Type B pancreatic cell (in vitro differentiated cells): ENCODE results near the gene ZNF354B. TPM values are rescaled to one million over a fixed set of nuclear protein-coding genes. Genes with fewer than 3 reads are reported as not detected.
"Not testable (repeated sequence)": the region's sequence is repeated elsewhere in the genome, so short reads cannot be mapped to it uniquely, and the experiment has no call there.

Experiments used
- DNase-seq: peaks from one replicate; pipeline ENCODE4 v3.0.0; 2021; ENCODE audit warnings: mixed read lengths; ENCODE audit not compliant: unreplicated experiment; ENCODE audit errors: extremely low spot score
- H3K27ac Mint-ChIP-seq: 2 replicates; pipeline ENCODE4 v1.8.0; 2021; ENCODE audit warnings: mild to moderate bottlenecking, mixed read lengths
- H3K27me3 Mint-ChIP-seq: 2 replicates; pipeline ENCODE4 v1.8.0; 2021; ENCODE audit warnings: mixed read lengths
- H3K36me3 Mint-ChIP-seq: 2 replicates; pipeline ENCODE4 v1.8.0; 2021; ENCODE audit warnings: mixed read lengths
- H3K4me1 Mint-ChIP-seq: one replicate; pipeline ENCODE4 v1.8.0; 2021; ENCODE audit warnings: mixed read lengths; ENCODE audit not compliant: unreplicated experiment
- H3K4me3 Mint-ChIP-seq: 2 replicates; pipeline ENCODE4 v1.8.0; 2021; ENCODE audit warnings: mild to moderate bottlenecking, mixed read lengths
- H3K9me3 Mint-ChIP-seq: 2 replicates; pipeline ENCODE4 v1.8.0; 2021; ENCODE audit warnings: mixed read lengths
- total RNA-seq: library from RNA; stranded (reverse); gene quantifications from 2 replicates; pipeline ENCODE4 v1.2.1, GENCODE V29; 2021; ENCODE audit warnings: low replicate concordance
- TF ChIP-seq, protein P1 (sequence below): fragments of 200-600 bp; sonication (generic); conservative IDR thresholded peaks from 2 replicates; pipeline ENCODE4 v1.5.0; 2021; ENCODE audit warnings: antibody characterized with exemption, mild to moderate bottlenecking

Gene ZNF354B
- total RNA-seq, 1 donor from 2014 or later: 27.8 TPM

- TF ChIP-seq, protein P1, sequence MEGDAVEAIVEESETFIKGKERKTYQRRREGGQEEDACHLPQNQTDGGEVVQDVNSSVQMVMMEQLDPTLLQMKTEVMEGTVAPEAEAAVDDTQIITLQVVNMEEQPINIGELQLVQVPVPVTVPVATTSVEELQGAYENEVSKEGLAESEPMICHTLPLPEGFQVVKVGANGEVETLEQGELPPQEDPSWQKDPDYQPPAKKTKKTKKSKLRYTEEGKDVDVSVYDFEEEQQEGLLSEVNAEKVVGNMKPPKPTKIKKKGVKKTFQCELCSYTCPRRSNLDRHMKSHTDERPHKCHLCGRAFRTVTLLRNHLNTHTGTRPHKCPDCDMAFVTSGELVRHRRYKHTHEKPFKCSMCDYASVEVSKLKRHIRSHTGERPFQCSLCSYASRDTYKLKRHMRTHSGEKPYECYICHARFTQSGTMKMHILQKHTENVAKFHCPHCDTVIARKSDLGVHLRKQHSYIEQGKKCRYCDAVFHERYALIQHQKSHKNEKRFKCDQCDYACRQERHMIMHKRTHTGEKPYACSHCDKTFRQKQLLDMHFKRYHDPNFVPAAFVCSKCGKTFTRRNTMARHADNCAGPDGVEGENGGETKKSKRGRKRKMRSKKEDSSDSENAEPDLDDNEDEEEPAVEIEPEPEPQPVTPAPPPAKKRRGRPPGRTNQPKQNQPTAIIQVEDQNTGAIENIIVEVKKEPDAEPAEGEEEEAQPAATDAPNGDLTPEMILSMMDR: peak; percentile 77
- Mint-ChIP-seq H3K36me3 (no peaks in the 10 kb centered on the region), H3K9me3 (no peaks in the 10 kb centered on the region), H3K27ac (no peak overlapping the region), H3K27me3 (peaks cover 4% of the 10 kb centered on the region), H3K4me3 (no peak overlapping the region), H3K4me1 (no peaks in the 10 kb centered on the region)
- no peak for DNase-seq
Measured at GRCh38 chr5:178839319-178839704, 20.4 kb upstream of the ZNF354B start.

DNA sequence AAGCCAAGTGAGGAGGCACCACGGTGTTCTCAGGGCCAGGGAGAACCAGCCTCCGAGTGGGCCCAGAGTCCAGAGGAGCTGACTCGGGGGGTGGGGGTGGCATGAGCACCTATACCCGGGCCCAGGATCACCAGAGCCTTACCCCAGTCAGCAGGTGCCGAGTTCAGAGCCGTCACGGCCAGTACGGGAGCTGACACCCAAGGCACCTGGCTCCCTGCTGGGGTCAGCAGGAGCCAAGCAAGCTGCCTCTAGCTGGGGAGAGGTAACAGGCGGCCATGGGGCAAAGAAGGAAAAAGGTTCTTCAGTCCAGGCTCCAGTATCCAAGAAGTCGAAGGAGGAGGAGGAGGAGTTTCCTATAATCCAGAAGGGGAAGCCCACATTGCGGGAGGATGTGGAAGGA lies 19.4 kb upstream of the ZNF354B start:
- DNase-seq: peak; percentile 50
- not testable (repeated sequence) for H3K9me3 Mint-ChIP-seq, H3K4me1 Mint-ChIP-seq, H3K4me3 Mint-ChIP-seq, H3K27ac Mint-ChIP-seq, H3K36me3 Mint-ChIP-seq, H3K27me3 Mint-ChIP-seq

DNA sequence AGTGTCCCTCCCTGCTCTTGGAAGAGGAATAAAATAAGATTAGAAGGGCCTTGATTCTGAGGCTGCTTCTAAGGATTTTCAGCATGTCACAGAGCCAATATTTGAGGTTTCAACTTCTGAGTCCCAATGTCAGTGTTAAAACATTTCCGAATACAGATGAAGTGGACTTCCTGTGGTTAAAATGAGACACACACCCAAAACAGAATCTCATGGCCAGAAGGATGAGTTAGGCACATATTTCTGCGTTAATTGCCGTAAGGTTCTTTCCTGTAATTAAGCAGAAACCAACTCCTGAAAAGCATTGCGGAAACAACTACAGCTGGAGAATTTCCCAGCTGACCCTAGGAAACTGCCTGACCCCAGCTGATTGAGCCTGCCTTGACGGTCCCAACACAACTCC lies 10.4 kb upstream of the ZNF354B start:
- H3K4me1 Mint-ChIP-seq: no peaks in the 10 kb centered on the region
- no peak overlapping the region for H3K27ac Mint-ChIP-seq
- no peak for DNase-seq
- H3K27me3 Mint-ChIP-seq: peaks cover 6% of the 10 kb centered on the region
- TF ChIP-seq, protein P1: no peak
- H3K36me3 Mint-ChIP-seq: no peaks in the 10 kb centered on the region
- H3K9me3 Mint-ChIP-seq: no peaks in the 10 kb centered on the region
- H3K4me3 Mint-ChIP-seq: no peak overlapping the region

DNA sequence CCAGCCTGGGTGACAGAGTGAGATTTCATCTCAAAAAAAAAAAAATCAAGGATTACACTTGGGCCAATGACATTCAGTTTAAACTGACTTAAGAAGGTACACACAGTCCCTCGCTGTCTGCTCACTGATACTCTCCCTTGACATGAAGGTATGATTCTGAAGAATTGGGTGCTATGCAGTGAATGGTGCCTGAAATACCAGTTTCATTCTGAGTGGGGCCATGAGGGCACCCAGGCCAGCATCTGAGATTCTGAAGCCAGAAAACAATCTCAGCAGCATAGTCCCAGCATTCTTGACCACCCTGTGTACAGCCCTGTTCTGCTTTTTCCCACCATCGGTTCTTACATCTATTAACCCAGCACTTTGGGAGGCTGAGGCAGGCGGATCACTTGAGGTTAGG lies 7.8 kb upstream of the ZNF354B start:
- Mint-ChIP-seq H3K4me1 (no peaks in the 10 kb centered on the region), H3K4me3 (no peak overlapping the region), H3K27ac (no peak overlapping the region), H3K27me3 (peaks cover 6% of the 10 kb centered on the region), H3K36me3 (no peaks in the 10 kb centered on the region), H3K9me3 (no peaks in the 10 kb centered on the region)
- DNase-seq: no peak
- TF ChIP-seq, protein P1: no peak

DNA sequence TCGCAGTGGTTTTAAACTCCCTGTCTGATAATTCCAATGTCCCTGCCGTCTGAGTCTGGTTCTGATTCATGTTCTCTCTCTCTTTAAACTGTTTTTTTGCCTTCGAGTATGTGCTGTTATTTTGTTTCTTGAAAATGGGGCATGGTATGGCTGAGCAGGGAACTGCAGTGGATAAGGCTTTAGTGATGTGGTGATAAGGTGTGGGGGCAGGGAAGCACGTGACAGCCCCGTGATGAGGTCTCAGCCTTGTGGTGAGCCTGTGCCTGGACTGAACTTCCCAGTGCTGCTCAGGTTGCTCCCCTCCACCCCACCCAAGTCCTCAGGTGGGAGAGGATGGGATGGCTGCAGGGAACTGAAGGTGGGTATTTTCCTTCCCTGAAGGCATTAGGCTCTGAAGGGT lies 5.5 kb upstream of the ZNF354B start:
- H3K27me3 Mint-ChIP-seq: peaks cover 4% of the 10 kb centered on the region
- no peaks in the 10 kb centered on the region for H3K4me1 Mint-ChIP-seq
- H3K9me3 Mint-ChIP-seq: no peaks in the 10 kb centered on the region
- H3K4me3 Mint-ChIP-seq: no peak overlapping the region
- H3K36me3 Mint-ChIP-seq: no peaks in the 10 kb centered on the region
- TF ChIP-seq, protein P1: no peak
- DNase-seq: no peak
- no peak overlapping the region for H3K27ac Mint-ChIP-seq

DNA sequence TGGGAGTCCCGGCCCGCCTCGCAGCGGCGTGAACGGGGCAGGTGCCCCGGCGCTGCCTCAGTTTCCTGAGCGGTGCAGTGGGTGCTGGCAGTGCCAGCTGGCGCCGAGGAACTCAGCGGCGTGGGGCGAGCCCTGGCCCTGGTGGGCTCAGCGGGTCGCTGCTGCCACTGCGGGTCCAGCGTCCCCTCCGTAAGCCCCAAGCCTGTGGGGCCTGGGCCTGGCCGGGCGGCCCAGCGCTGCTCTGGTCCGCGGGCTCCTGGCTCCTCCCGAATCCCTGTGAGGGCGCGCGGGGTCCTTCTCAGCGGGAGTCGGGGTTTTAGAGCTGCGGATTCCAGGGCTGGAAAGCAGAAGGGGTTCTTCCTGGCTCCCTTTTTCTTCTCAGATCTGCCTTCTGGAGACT lies 862 bp downstream of the ZNF354B start:
- peak overlapping the region; percentile 80 for H3K4me3 Mint-ChIP-seq
- H3K27me3 Mint-ChIP-seq, H3K27ac Mint-ChIP-seq, H3K9me3 Mint-ChIP-seq: not testable (repeated sequence)
- peaks cover 20% of the 10 kb centered on the region for H3K36me3 Mint-ChIP-seq
- H3K4me1 Mint-ChIP-seq: peaks cover 21% of the 10 kb centered on the region
- peak; percentile 22 for DNase-seq

GRCh38 chr5:178861627-178862026 lies 1.9 kb downstream of the ZNF354B start:
- H3K9me3 Mint-ChIP-seq: no peaks in the 10 kb centered on the region
- no peaks in the 10 kb centered on the region for H3K27me3 Mint-ChIP-seq
- TF ChIP-seq, protein P1: no peak
- H3K36me3 Mint-ChIP-seq: peaks cover 28% of the 10 kb centered on the region
- peak overlapping the region; percentile 55 for H3K27ac Mint-ChIP-seq
- H3K4me1 Mint-ChIP-seq: peaks cover 21% of the 10 kb centered on the region
- H3K4me3 Mint-ChIP-seq: peak overlapping the region; percentile 85
- peak; percentile 37 for DNase-seq
